ENCODE results near the gene EVA1A. TPM values are rescaled to one million over a fixed set of nuclear protein-coding genes. Genes with fewer than 3 reads are reported as not detected.
"Not testable (repeated sequence)": the region's sequence is repeated elsewhere in the genome, so short reads cannot be mapped to it uniquely, and the experiment has no call there.

The EVA1A gene
- total RNA-seq, 1 experiment from 2014 or later: 10.8 TPM

DNA sequence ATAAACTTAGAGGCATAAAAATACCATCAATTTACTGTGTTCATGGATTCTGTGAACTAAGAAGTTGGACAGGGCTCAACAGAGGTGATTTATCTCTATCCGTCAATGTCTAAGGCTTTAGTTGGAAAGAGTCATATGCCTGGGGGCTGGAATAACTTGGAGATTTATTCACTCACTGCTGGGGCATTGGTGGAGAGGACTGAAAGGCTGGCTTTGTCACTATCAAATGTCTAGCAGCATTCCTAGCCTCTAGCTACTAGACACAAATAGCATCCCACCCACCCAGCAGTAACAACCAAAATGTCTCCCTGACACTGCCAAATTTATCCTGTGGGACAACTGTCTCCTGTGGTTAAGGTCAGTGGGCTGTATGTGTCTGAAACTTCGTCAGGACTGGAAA is 71.0 kb downstream of the EVA1A start:
- no peaks in the 10 kb centered on the region for H3K4me1 ChIP-seq (replicated peaks; ENCODE audit: insufficient read depth)
- H2AFZ ChIP-seq: no peak overlapping the region
- DNase-seq: no peak
- TF ChIP-seq EZH2 (IDR thresholded peaks at IDR 0.05; ENCODE audit: low read depth): no peak
- TF ChIP-seq CTCF (conservative IDR thresholded peaks at IDR 0.05): no peak
- H4K20me1 ChIP-seq (ENCODE audit: insufficient read depth): no peaks in the 10 kb centered on the region
- CTCF ChIA-PET: no interaction called here
- H3K4me2 ChIP-seq: no peak overlapping the region
- H3K79me2 ChIP-seq (ENCODE audit: low read depth): no peaks in the 10 kb centered on the region
- H3K4me3 ChIP-seq: no peak overlapping the region
- no peak overlapping the region for H3K27ac ChIP-seq
- H3K9me3 ChIP-seq (ENCODE audit: insufficient read depth, low read depth): peaks cover 9% of the 10 kb centered on the region
- H3K36me3 ChIP-seq (ENCODE audit: low read depth): no peaks in the 10 kb centered on the region
- intact Hi-C loops (cut with micrococcal nuclease; ENCODE audit: unreplicated experiment): no loop called here
- POLR2A ChIA-PET (ENCODE audit: unreplicated experiment): no interaction called here
- no TSS peak for BruUV-seq (replicated peaks)
- no peaks in the 10 kb centered on the region for H3K27me3 ChIP-seq (ENCODE audit: insufficient read depth, low read depth)
- no peaks in the 10 kb centered on the region for H3K9me2 ChIP-seq (ENCODE audit: insufficient read depth)
- no peaks in the 10 kb centered on the region for H3F3A ChIP-seq (ENCODE audit: insufficient read depth, low read depth)

- H3K9me3 ChIP-seq (ENCODE audit: insufficient read depth, low read depth): peaks cover 9% of the 10 kb centered on the region
- no TSS peak for BruUV-seq (replicated peaks)
- intact Hi-C loops (cut with micrococcal nuclease; ENCODE audit: unreplicated experiment): no loop called here
Observed at GRCh38 chr2:75488157-75488556, 72.6 kb downstream of the EVA1A start.

DNA sequence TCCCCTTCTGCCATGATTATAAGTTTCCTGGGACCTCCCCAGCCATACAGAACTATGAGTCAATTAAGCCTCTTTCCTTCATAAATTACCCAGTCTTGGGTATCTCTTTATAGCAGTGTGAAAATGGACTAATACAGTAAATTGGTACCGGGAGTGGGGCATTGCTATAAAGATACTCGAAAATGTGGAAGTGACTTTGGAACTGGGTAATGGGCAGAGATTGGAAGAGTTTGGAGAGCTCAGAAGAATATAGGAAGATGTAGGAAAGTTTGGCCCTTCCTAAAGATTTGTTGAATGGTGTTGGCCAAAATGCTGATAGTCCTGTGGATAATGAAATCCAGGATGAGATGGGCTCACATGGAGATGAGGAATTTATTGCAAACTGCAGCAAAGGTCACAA is 74.0 kb downstream of the EVA1A start:
- H3K9me3 ChIP-seq (ENCODE audit: insufficient read depth, low read depth); POLR2A ChIA-PET (ENCODE audit: unreplicated experiment); H3K9me2 ChIP-seq (ENCODE audit: insufficient read depth); H3K27me3 ChIP-seq (ENCODE audit: insufficient read depth, low read depth); H3F3A ChIP-seq (ENCODE audit: insufficient read depth, low read depth); H3K79me2 ChIP-seq (ENCODE audit: low read depth); H2AFZ ChIP-seq; CTCF ChIA-PET; H3K27ac ChIP-seq; H4K20me1 ChIP-seq (ENCODE audit: insufficient read depth); H3K4me1 ChIP-seq (replicated peaks; ENCODE audit: insufficient read depth); DNase-seq; H3K4me2 ChIP-seq; H3K4me3 ChIP-seq; BruUV-seq (replicated peaks); H3K36me3 ChIP-seq (ENCODE audit: low read depth); intact Hi-C loops (cut with micrococcal nuclease; ENCODE audit: unreplicated experiment): not testable (repeated sequence)

More at GRCh38 chr2:75488157-75488556, 72.6 kb downstream of the EVA1A start:
- H3F3A ChIP-seq (ENCODE audit: insufficient read depth, low read depth): no peaks in the 10 kb centered on the region
- H3K79me2 ChIP-seq (ENCODE audit: low read depth): no peaks in the 10 kb centered on the region
- no peak for DNase-seq
- ChIA-PET POLR2A (ENCODE audit: unreplicated experiment) (no interaction called here), CTCF (no interaction called here)
- H3K9me2 ChIP-seq (ENCODE audit: insufficient read depth): no peaks in the 10 kb centered on the region
- no peaks in the 10 kb centered on the region for H3K4me1 ChIP-seq (replicated peaks; ENCODE audit: insufficient read depth)
- no peaks in the 10 kb centered on the region for H3K36me3 ChIP-seq (ENCODE audit: low read depth)
- no peaks in the 10 kb centered on the region for H3K27me3 ChIP-seq (ENCODE audit: insufficient read depth, low read depth)
- H4K20me1 ChIP-seq (ENCODE audit: insufficient read depth): no peaks in the 10 kb centered on the region
- no peak overlapping the region for H3K27ac ChIP-seq
- TF ChIP-seq CTCF (conservative IDR thresholded peaks at IDR 0.05): no peak
- TF ChIP-seq EZH2 (IDR thresholded peaks at IDR 0.05; ENCODE audit: low read depth): no peak
- H3K4me2 ChIP-seq: no peak overlapping the region
- H3K4me3 ChIP-seq: no peak overlapping the region
- no peak overlapping the region for H2AFZ ChIP-seq

- no peaks in the 10 kb centered on the region for H3K4me1 ChIP-seq (replicated peaks; ENCODE audit: insufficient read depth)
- DNase-seq: no peak
- BruUV-seq (replicated peaks): no TSS peak
- H3K4me2 ChIP-seq: no peak overlapping the region
- H3K9me3 ChIP-seq (ENCODE audit: insufficient read depth, low read depth): peaks cover 9% of the 10 kb centered on the region
- no peaks in the 10 kb centered on the region for H3K79me2 ChIP-seq (ENCODE audit: low read depth)
- no peaks in the 10 kb centered on the region for H4K20me1 ChIP-seq (ENCODE audit: insufficient read depth)
- no peak for TF ChIP-seq EZH2 (IDR thresholded peaks at IDR 0.05; ENCODE audit: low read depth)
- no peak for TF ChIP-seq CTCF (conservative IDR thresholded peaks at IDR 0.05)
- ChIA-PET POLR2A (ENCODE audit: unreplicated experiment) (no interaction called here), CTCF (no interaction called here)
- no peaks in the 10 kb centered on the region for H3K9me2 ChIP-seq (ENCODE audit: insufficient read depth)
- H3K4me3 ChIP-seq: no peak overlapping the region
- H3F3A ChIP-seq (ENCODE audit: insufficient read depth, low read depth): no peaks in the 10 kb centered on the region
- no peak overlapping the region for H2AFZ ChIP-seq
- no peaks in the 10 kb centered on the region for H3K27me3 ChIP-seq (ENCODE audit: insufficient read depth, low read depth)
- no peak overlapping the region for H3K27ac ChIP-seq
- intact Hi-C loops (cut with micrococcal nuclease; ENCODE audit: unreplicated experiment): no loop called here
- H3K36me3 ChIP-seq (ENCODE audit: low read depth): no peaks in the 10 kb centered on the region
Observed at GRCh38 chr2:75484840-75485239, 75.9 kb downstream of the EVA1A start.
